ENCODE data around the gene ATAD1. TPM values are rescaled to one million over a fixed set of nuclear protein-coding genes. Genes with fewer than 3 reads are reported as not detected.

ATAD1 gene
- total and polyA plus RNA-seq, 9 of the 15 experiments (the other 6 are each of a cell fraction or from before 2014, with no cell fraction given), result 11.3 to 33.8 (median 27.3) TPM

- Histone ChIP-seq H3K27me3 (ENCODE audit: control insufficient read depth in 2 of 2, insufficient read depth in 2 of 2, low read length in 2 of 2) (no peaks in the 10 kb centered on the region), H2AFZ (ENCODE audit: low read depth, low read length) (no peak overlapping the region), H3K36me3 (ENCODE audit: control insufficient read depth, insufficient read depth, low read length) (peaks cover 39% of the 10 kb centered on the region; the same call in 1 of the 3 replicates), H3K4me1 (replicated peaks in 1 of 2; ENCODE audit: control insufficient read depth in 2 of 2, insufficient read depth in 2 of 2, low read length in 2 of 2) (peaks cover 3 to 6% of the 10 kb centered on the region in 2 experiments; a peak in 3 of 5 replicates), H3K9me1 (ENCODE audit: control insufficient read depth, insufficient read depth, low read length) (no peaks in the 10 kb centered on the region), H3K4me2 (ENCODE audit: insufficient read depth, low read length) (no peak overlapping the region), H3K9me3 (replicated peaks; ENCODE audit: control insufficient read depth, insufficient read depth, low read depth, low read length) (no peaks in the 10 kb centered on the region), H4K20me1 (replicated peaks; ENCODE audit: control insufficient read depth, insufficient read depth, low read length) (no peaks in the 10 kb centered on the region), H3K79me2 (ENCODE audit: control insufficient read depth, insufficient read depth, low read length) (no peaks in the 10 kb centered on the region), H3K9ac (ENCODE audit: insufficient read depth in 1 of 2, low read depth in 2 of 2, low read length in 2 of 2) (no peak overlapping the region), H3K27ac (ENCODE audit: extremely low read depth, low read depth, low read length) (no peak overlapping the region), H3K4me3 (no peak overlapping the region)
- CTCF ChIA-PET (ENCODE audit: low intra/inter-chr PET ratio), result no interaction called here
- in situ Hi-C loops (cut with MboI) (no loop called here), intact Hi-C loops (cut with micrococcal nuclease) (no loop called here)
- POLR2A ChIA-PET, result no interaction called here
- DNase-seq (ENCODE audit: extremely low read depth in 1 of 4, low spot score in 3 of 4) (no peak), ATAC-seq (no peak), FAIRE-seq (no peak)
- 75% methylated on average over 3 of the region's 4 CpGs for WGBS (ENCODE audit: insufficient coverage, low coverage, missing lambda C conversion rate)
- BruUV-seq (replicated peaks), result no TSS peak
- TF ChIP-seq USF2 (CRISPR knock-in tag; IDR thresholded peaks at IDR 0.05) (no peak), NCOA6 (IDR thresholded peaks at IDR 0.05) (no peak), CGGBP1 (CRISPR knock-in tag; IDR thresholded peaks at IDR 0.05) (no peak), HMG20A (CRISPR knock-in tag; conservative IDR thresholded peaks at IDR 0.05) (no peak), STAT6 (CRISPR knock-in tag; IDR thresholded peaks at IDR 0.05) (no peak), ETS2 (tag; IDR thresholded peaks at IDR 0.05; ENCODE audit: borderline replicate concordance, poor library complexity, severe bottlenecking) (no peak), NBN (IDR thresholded peaks at IDR 0.05; ENCODE audit: low read depth) (no peak), HBP1 (CRISPR knock-in tag; IDR thresholded peaks at IDR 0.05) (no peak), DEAF1 (CRISPR knock-in tag; IDR thresholded peaks at IDR 0.05) (no peak), CBFA2T2 (conservative IDR thresholded peaks at IDR 0.05) (no peak), ZNF699 (CRISPR knock-in tag; IDR thresholded peaks at IDR 0.05; ENCODE audit: insufficient replicate concordance) (no peak), CREB5 (CRISPR knock-in tag; IDR thresholded peaks at IDR 0.05) (no peak), HES1 (IDR thresholded peaks at IDR 0.05; ENCODE audit: low read depth) (no peak), ZNF778 (CRISPR knock-in tag; IDR thresholded peaks at IDR 0.05) (no peak)
These were observed 56.9 kb downstream of the ATAD1 start for GRCh38 chr10:87761153-87761552.
